Breast epithelium (tissue), 4 donors: ENCODE data around the gene MEG3. TPM values are rescaled to one million over a fixed set of nuclear protein-coding genes. Genes with fewer than 3 reads are reported as not detected.

ENCODE experiments used
- DNase-seq, 2 donors: peaks; one replicate each; pipeline ENCODE4 v3.0.0-alpha.2; 2019; ENCODE audit warnings: low spot score in 2 of 2
- H3K27ac ChIP-seq, 2 donors: fragments of 200-600 bp; sonication (generic) in 1 of 2; one replicate each; pipeline ENCODE4 v1.5.1; 2016 to 2019; ENCODE audit warnings: mild to moderate bottlenecking in 1 of 2
- H3K27me3 ChIP-seq, 2 donors: fragments of 200-600 bp; sonication (generic) in 1 of 2; one replicate each; pipeline versions ENCODE4 v1.5.1 to v1.6.0; 2017 to 2019; ENCODE audit warnings: control low read depth in 1 of 2, mild to moderate bottlenecking in 1 of 2
- H3K36me3 ChIP-seq: fragments of 200-600 bp; one replicate; pipeline ENCODE4 v1.5.1; 2019
- H3K4me1 ChIP-seq, 2 donors: fragments of 200-600 bp; sonication (generic); one replicate each; pipeline ENCODE4 v1.5.1; 2016 to 2019; ENCODE audit warnings: control low read depth in 1 of 2
- H3K4me3 ChIP-seq, 3 donors: fragments of 200-600 bp; sonication (generic); 1 replicate in 2 of 3; 2 replicates in 1 of 3; pipeline ENCODE4 v1.5.1; 2016 to 2019; ENCODE audit warnings: mild to moderate bottlenecking in 3 of 3, moderate library complexity in 2 of 3
- H3K9me3 ChIP-seq, 2 donors: fragments of 200-600 bp; sonication (generic) in 1 of 2; one replicate each; pipeline ENCODE4 v1.5.1; 2016 to 2019; ENCODE audit warnings: control low read depth in 1 of 2
- POLR2A ChIP-seq: fragments of 450-650 bp; IDR thresholded peaks from one replicate; pipeline ENCODE4 v1.6.1; 2016; ENCODE audit warnings: antibody characterized with exemption, mild to moderate bottlenecking, moderate library complexity
- POLR2AphosphoS5 ChIP-seq, 3 donors: sonication (generic); formaldehyde crosslinking; IDR thresholded peaks; one replicate each; pipeline ENCODE4 v1.6.1; 2017; ENCODE audit warnings: antibody characterized with exemption in 3 of 3
- intact Hi-C: fragments of 100-400 bp; cut with DNase I; formaldehyde crosslinking; loops from one replicate; pipeline ENCODE4 v1.15.1; 2023; ENCODE audit warnings: low total_unique reads
- total RNA-seq, 3 donors: library from RNA; depleted of rRNA; stranded (reverse); fragments of >200 nt; gene quantifications; one replicate each; pipeline ENCODE4 v1.1.0, GENCODE V29; 2016
- TF ChIP-seq, protein P1 (sequence below), 3 donors: fragments of 450-650 bp; IDR thresholded peaks; one replicate each; pipeline ENCODE4 v1.5.1; 2016 to 2017; ENCODE audit warnings: antibody characterized with exemption in 3 of 3, mild to moderate bottlenecking in 3 of 3, moderate library complexity in 3 of 3

MEG3 gene
- total RNA-seq, 3 donors from 2014 or later, result 45.2 to 68.8 (median 49.8) TPM

DNA sequence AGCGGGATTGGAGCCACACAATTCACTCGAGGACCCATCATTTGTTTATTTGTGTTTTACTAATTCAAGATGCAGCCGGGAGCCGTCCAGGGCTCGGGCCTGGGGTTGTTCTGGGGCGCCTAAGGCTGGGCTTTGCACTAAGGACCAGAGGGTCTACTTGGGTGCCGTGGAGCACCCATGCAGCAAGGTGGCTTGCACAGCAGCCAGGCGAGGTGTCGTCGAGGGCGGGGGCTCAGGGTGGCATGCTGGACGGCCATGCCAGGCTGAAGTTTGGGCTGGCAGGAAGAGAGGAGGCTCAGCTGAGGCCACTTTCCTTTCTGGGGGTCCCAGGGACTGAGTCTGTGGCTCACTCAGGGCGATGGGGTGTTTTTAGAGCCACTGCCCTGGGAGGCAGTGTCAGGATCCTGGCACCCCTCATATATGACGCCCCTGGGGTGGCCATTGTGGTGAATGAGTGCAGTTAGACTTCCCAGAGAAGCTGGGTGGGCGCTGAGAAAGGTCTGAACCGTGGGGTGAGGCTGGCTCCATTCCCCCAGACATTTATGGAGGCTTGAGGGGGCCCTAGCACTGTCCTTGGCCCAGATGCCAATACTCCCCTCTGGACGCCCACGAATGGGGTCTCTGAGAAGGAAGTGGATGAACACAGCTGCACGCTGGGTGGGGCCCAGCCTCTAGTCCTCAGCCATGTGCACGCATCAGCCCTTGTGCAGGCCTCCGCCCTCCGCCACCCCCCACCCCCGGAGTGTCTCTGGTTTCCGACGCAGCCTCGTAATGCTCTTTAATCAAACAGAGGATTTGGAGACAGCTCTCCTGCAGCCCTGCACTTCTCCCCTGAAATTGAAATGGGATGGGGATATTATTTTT, 11.3 kb downstream of the MEG3 start:
- Histone ChIP-seq H3K4me1 (peaks cover 0 to 4% of the 10 kb centered on the region in 2 donors), H3K9me3 (no peaks in the 10 kb centered on the region), H3K4me3 (no peak overlapping the region), H3K27me3 (peaks cover 0 to 5% of the 10 kb centered on the region in 2 donors), H3K27ac (peak overlapping the region in 1 of 2 donors; percentile 35), H3K36me3 (no peaks in the 10 kb centered on the region)
- intact Hi-C loops, result no loop called here
- no peak for DNase-seq
- TF ChIP-seq POLR2A (no peak), POLR2AphosphoS5 (IDR thresholded peaks at IDR 0.05) (no peak)
- TF ChIP-seq, protein P1, sequence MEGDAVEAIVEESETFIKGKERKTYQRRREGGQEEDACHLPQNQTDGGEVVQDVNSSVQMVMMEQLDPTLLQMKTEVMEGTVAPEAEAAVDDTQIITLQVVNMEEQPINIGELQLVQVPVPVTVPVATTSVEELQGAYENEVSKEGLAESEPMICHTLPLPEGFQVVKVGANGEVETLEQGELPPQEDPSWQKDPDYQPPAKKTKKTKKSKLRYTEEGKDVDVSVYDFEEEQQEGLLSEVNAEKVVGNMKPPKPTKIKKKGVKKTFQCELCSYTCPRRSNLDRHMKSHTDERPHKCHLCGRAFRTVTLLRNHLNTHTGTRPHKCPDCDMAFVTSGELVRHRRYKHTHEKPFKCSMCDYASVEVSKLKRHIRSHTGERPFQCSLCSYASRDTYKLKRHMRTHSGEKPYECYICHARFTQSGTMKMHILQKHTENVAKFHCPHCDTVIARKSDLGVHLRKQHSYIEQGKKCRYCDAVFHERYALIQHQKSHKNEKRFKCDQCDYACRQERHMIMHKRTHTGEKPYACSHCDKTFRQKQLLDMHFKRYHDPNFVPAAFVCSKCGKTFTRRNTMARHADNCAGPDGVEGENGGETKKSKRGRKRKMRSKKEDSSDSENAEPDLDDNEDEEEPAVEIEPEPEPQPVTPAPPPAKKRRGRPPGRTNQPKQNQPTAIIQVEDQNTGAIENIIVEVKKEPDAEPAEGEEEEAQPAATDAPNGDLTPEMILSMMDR (IDR thresholded peaks at IDR 0.05), result no peak

DNA sequence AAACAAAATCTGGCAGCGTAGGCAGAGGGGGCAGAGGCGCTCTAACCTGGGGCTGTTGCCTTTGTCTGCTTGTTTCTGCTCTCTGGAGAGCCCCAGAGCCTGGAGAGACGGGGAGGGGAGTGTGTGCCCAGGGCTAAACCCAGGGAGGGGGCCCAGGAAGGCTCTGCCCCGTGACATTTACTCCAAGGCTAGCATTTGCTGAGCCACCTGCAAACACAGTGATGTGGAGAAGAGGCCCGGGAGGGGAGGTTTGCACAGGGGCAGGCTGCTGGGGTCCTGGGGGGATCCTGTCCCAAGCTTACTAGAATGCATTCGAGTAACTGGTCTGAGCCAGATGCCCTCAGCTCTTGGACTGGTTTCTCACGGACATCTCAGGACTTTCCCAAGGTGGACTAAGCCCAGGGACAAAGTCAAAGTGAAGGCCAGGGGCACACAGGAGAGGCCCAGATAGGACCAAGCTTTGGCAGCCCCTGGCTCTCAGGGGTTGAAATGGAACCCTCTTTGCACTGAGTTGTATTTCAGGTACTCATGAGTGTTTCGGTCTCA, 12.0 kb downstream of the MEG3 start:
- peak overlapping the region in 1 of 2 donors; percentile 58 for H3K27ac ChIP-seq
- TF ChIP-seq POLR2A (no peak), POLR2AphosphoS5 (IDR thresholded peaks at IDR 0.05) (no peak)
- TF ChIP-seq, protein P1 (IDR thresholded peaks at IDR 0.05), result no peak
- H3K4me3 ChIP-seq, result no peak overlapping the region
- DNase-seq, result no peak
- H3K36me3 ChIP-seq, result no peaks in the 10 kb centered on the region
- peaks cover 0 to 5% of the 10 kb centered on the region in 2 donors for H3K27me3 ChIP-seq
- intact Hi-C loops, result no loop called here
- H3K9me3 ChIP-seq, result no peaks in the 10 kb centered on the region
- H3K4me1 ChIP-seq, result peaks cover 0 to 4% of the 10 kb centered on the region in 2 donors

DNA sequence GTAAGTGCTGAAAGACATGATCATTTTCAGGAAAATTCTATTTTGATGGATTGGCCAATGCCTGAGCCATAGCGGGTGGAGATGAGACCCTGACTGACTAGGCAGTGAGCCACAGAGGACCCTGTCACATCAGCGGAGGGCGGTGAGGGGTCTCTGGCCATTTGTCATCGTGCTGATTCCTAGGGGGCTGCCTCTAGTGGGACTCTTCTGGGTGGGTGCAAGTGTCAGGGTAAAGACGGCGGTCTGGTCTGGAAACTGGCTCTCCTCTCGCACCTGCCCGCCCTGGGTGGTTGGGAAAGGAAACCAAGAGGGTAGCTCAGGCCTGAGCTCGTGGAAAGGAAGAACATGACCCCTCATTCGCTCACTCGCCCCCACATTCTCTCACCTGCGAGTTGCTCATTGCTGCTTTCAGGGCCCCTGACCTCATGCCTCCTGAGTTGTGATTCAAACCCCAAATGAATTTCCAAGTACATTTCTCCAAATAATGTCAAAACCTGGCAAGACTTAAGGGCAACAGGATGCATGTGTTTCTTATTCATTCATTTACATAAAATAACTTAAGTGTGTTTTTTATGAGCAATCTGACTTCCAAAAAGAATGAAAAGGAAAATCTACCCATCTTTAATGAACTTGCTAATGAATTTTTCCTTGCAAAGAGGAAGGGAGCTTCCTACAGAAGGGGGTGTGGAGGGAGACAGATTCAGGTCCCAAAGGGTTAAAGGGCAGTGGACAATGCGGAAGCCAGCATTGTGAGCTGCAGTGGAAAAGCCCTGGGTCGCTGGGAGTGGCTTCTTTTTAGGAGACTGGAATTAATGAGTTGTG, 12.8 kb downstream of the MEG3 start:
- DNase-seq, result no peak
- Histone ChIP-seq H3K36me3 (no peaks in the 10 kb centered on the region), H3K27ac (peak overlapping the region in 1 of 2 donors; percentile 68), H3K27me3 (peaks cover 0 to 5% of the 10 kb centered on the region in 2 donors), H3K9me3 (no peaks in the 10 kb centered on the region), H3K4me1 (peaks cover 0 to 4% of the 10 kb centered on the region in 2 donors), H3K4me3 (no peak overlapping the region)
- intact Hi-C loops, result no loop called here
- TF ChIP-seq POLR2AphosphoS5 (IDR thresholded peaks at IDR 0.05), result no peak
- TF ChIP-seq, protein P1 (IDR thresholded peaks at IDR 0.05), result no peak
- TF ChIP-seq POLR2A, result no peak

DNA sequence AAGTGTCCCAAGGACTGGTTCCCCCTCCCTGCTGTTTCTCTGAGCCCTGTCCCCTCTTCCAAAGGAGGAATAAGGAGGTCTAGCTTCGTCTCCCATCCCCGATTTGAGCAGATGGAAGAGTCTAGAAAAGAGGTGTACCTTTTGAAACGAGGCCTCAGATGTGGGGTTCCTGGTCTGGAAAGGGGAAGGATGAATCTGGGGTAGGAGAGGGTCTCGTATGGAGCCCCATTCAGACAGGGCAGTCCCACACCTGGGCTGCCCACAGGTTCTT, 13.3 kb downstream of the MEG3 start:
- intact Hi-C loops, result no loop called here
- Histone ChIP-seq H3K4me1 (peaks cover 0 to 4% of the 10 kb centered on the region in 2 donors), H3K9me3 (no peaks in the 10 kb centered on the region), H3K27me3 (peaks cover 0 to 5% of the 10 kb centered on the region in 2 donors), H3K27ac (peak overlapping the region; percentile 26 to 68), H3K4me3 (no peak overlapping the region), H3K36me3 (no peaks in the 10 kb centered on the region)
- no peak for DNase-seq
- TF ChIP-seq, protein P1 (IDR thresholded peaks at IDR 0.05), result no peak
- TF ChIP-seq POLR2AphosphoS5 (IDR thresholded peaks at IDR 0.05), result no peak
- no peak for TF ChIP-seq POLR2A
